ENCODE results near the gene GRAMD1A. TPM values are rescaled to one million over a fixed set of nuclear protein-coding genes. Genes with fewer than 3 reads are reported as not detected.

Gene GRAMD1A
- total RNA-seq, 1 donor from 2014 or later: 67.4 TPM

DNA sequence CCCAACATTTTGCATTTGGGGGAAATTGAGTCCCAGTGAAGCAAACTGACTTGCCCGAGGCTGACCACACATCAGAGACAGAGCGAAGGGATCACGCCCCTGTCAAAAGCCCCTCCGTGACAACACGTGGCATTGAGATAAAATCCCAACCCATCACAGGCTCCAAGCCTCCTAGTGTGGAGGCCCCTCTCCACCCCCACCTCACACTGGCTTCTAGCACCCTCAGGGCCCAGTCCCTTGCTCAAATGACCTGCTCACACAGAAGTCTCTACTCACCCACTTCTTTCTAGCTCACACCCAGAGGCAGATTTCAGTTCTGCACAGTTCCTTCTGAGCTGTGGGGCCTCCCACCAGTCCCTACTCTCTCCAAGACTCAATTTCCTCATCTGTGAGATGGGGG lies 51.7 kb downstream of the GRAMD1A start:
- no peak overlapping the region for H3K4me3 Mint-ChIP-seq (ENCODE audit: unreplicated experiment)

DNA sequence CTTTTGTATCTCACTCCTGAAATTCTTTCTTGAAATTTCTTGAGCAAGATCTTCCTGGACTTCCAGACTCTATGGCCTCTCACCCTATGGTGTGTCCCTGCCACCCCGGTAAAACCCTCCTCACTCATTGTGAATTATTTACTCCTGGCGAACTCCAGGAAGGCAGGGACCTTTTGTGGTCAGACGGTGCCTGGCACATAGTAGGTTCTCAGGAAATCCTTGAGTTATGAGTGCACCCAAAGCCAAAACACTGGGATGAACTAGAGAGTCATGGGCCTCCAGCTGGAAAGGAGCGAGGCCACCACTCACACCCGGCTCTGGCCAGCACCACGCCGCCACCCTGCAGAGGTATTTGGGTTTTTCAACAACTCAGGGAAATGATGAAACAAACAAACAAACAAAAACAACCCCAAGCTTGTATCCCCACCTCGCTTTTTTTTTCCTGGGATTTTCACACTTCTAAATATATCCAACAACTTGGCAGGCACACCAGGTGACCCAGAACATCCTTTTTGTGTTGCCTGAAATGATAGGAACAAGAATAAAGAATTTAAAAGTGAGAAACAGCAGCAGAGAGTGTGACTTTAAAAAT lies 52.6 kb downstream of the GRAMD1A start:
- peaks cover 22% of the 10 kb centered on the region for H3K27me3 Mint-ChIP-seq (ENCODE audit: low read depth, unreplicated experiment)
- TF ChIP-seq EZH2 (IDR thresholded peaks at IDR 0.05; ENCODE audit: insufficient read depth, low read length): no peak
- TF ChIP-seq, protein P1, sequence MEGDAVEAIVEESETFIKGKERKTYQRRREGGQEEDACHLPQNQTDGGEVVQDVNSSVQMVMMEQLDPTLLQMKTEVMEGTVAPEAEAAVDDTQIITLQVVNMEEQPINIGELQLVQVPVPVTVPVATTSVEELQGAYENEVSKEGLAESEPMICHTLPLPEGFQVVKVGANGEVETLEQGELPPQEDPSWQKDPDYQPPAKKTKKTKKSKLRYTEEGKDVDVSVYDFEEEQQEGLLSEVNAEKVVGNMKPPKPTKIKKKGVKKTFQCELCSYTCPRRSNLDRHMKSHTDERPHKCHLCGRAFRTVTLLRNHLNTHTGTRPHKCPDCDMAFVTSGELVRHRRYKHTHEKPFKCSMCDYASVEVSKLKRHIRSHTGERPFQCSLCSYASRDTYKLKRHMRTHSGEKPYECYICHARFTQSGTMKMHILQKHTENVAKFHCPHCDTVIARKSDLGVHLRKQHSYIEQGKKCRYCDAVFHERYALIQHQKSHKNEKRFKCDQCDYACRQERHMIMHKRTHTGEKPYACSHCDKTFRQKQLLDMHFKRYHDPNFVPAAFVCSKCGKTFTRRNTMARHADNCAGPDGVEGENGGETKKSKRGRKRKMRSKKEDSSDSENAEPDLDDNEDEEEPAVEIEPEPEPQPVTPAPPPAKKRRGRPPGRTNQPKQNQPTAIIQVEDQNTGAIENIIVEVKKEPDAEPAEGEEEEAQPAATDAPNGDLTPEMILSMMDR (IDR thresholded peaks at IDR 0.05; ENCODE audit: insufficient read depth, low read depth, low read length): no peak
- no peaks in the 10 kb centered on the region for H3K9me3 Mint-ChIP-seq (ENCODE audit: unreplicated experiment)
- Histone ChIP-seq H2AFZ (ENCODE audit: low read depth, low read length) (no peak overlapping the region), H4K20me1 (ENCODE audit: insufficient read depth, low read length) (no peaks in the 10 kb centered on the region), H3K36me3 (ENCODE audit: insufficient read depth, low read length) (no peaks in the 10 kb centered on the region), H3K9ac (ENCODE audit: low read length) (no peak overlapping the region), H3K27me3 (ENCODE audit: insufficient read depth, low read length) (peaks cover 12% of the 10 kb centered on the region), H3K27ac (ENCODE audit: low read depth, low read length) (no peak overlapping the region), H3K4me2 (ENCODE audit: low read length) (no peak overlapping the region), H3K4me3 (ENCODE audit: insufficient read depth, low read depth, low read length) (no peak overlapping the region), H3K79me2 (ENCODE audit: insufficient read depth, low read length) (no peaks in the 10 kb centered on the region), H3K9me3 (ENCODE audit: insufficient read depth, low read depth, low read length) (no peaks in the 10 kb centered on the region), H3K4me1 (ENCODE audit: insufficient read depth, low read length) (no peaks in the 10 kb centered on the region)
- H3K36me3 Mint-ChIP-seq (ENCODE audit: low read depth, unreplicated experiment): peaks cover 2% of the 10 kb centered on the region
- H3K4me3 Mint-ChIP-seq (ENCODE audit: unreplicated experiment): no peak overlapping the region
- H3K27ac Mint-ChIP-seq (ENCODE audit: unreplicated experiment): no peak overlapping the region
- DNase-seq (ENCODE audit: low read depth): no peak
- FAIRE-seq: no peak
- peaks cover 3% of the 10 kb centered on the region for H3K4me1 Mint-ChIP-seq (ENCODE audit: low read depth, unreplicated experiment)

More for the DNA sequence above, 51.7 kb downstream of the GRAMD1A start:
- Histone ChIP-seq H3K27ac (ENCODE audit: low read depth, low read length) (no peak overlapping the region), H3K36me3 (ENCODE audit: insufficient read depth, low read length) (no peaks in the 10 kb centered on the region), H3K9ac (ENCODE audit: low read length) (no peak overlapping the region), H4K20me1 (ENCODE audit: insufficient read depth, low read length) (no peaks in the 10 kb centered on the region), H3K9me3 (ENCODE audit: insufficient read depth, low read depth, low read length) (no peaks in the 10 kb centered on the region), H2AFZ (ENCODE audit: low read depth, low read length) (no peak overlapping the region), H3K4me1 (ENCODE audit: insufficient read depth, low read length) (no peaks in the 10 kb centered on the region), H3K79me2 (ENCODE audit: insufficient read depth, low read length) (no peaks in the 10 kb centered on the region), H3K4me3 (ENCODE audit: insufficient read depth, low read depth, low read length) (no peak overlapping the region), H3K27me3 (ENCODE audit: insufficient read depth, low read length) (peaks cover 11% of the 10 kb centered on the region), H3K4me2 (ENCODE audit: low read length) (no peak overlapping the region)
- Mint-ChIP-seq H3K36me3 (ENCODE audit: low read depth, unreplicated experiment) (peaks cover 2% of the 10 kb centered on the region), H3K9me3 (ENCODE audit: unreplicated experiment) (no peaks in the 10 kb centered on the region), H3K4me1 (ENCODE audit: low read depth, unreplicated experiment) (peaks cover 3% of the 10 kb centered on the region), H3K27ac (ENCODE audit: unreplicated experiment) (no peak overlapping the region), H3K27me3 (ENCODE audit: low read depth, unreplicated experiment) (peaks cover 24% of the 10 kb centered on the region)
- DNase-seq (ENCODE audit: low read depth) (no peak), FAIRE-seq (no peak)
- TF ChIP-seq, protein P1 (IDR thresholded peaks at IDR 0.05; ENCODE audit: insufficient read depth, low read depth, low read length): no peak
- TF ChIP-seq EZH2 (IDR thresholded peaks at IDR 0.05; ENCODE audit: insufficient read depth, low read length): no peak

DNA sequence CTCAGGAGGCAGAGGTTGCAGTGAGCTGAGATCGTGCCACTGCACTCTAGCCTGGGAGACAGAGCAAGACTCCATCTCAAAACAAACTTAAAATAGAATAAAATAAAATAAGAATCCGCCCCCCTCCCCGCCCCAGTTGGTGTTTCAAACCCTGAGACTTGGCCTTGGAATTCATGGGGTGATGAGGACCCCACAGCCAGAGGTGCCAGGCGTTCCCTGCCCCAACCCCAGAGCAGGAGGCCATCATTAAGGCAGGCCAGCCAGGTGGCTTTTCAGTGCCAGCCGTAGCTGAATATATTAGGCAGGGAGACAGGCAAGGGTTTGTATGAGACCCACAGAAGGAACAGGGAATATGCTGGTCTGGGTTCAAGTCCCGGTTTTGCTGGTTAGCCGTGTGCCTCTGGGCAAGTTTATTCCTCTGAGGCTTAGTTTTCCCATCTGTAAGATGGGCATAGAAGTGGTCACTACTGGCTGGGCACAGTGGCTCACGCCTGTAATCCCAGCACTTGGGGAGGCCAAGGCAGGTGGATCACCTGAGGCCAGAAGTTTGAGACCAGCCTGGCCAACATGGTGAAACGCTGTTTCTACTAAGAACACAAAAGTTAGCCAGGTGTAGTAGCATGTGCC lies 53.7 kb downstream of the GRAMD1A start:
- H3K4me2 ChIP-seq (ENCODE audit: low read length): no peak overlapping the region
- DNase-seq (ENCODE audit: low read depth) (no peak), FAIRE-seq (no peak)
- peaks cover 2% of the 10 kb centered on the region for H3K36me3 Mint-ChIP-seq (ENCODE audit: low read depth, unreplicated experiment)
- peaks cover 3% of the 10 kb centered on the region for H3K4me1 Mint-ChIP-seq (ENCODE audit: low read depth, unreplicated experiment)
- H3K4me3 ChIP-seq (ENCODE audit: insufficient read depth, low read depth, low read length): no peak overlapping the region
- TF ChIP-seq, protein P1 (IDR thresholded peaks at IDR 0.05; ENCODE audit: insufficient read depth, low read depth, low read length): no peak
- no peak for TF ChIP-seq EZH2 (IDR thresholded peaks at IDR 0.05; ENCODE audit: insufficient read depth, low read length)
- H3K9me3 ChIP-seq (ENCODE audit: insufficient read depth, low read depth, low read length): no peaks in the 10 kb centered on the region
- H3K27ac Mint-ChIP-seq (ENCODE audit: unreplicated experiment): no peak overlapping the region
- H3K4me1 ChIP-seq (ENCODE audit: insufficient read depth, low read length): no peaks in the 10 kb centered on the region
- H3K36me3 ChIP-seq (ENCODE audit: insufficient read depth, low read length): no peaks in the 10 kb centered on the region
- H3K27me3 ChIP-seq (ENCODE audit: insufficient read depth, low read length): peaks cover 12% of the 10 kb centered on the region
- peaks cover 20% of the 10 kb centered on the region for H3K27me3 Mint-ChIP-seq (ENCODE audit: low read depth, unreplicated experiment)
- H3K27ac ChIP-seq (ENCODE audit: low read depth, low read length): no peak overlapping the region
- no peak overlapping the region for H2AFZ ChIP-seq (ENCODE audit: low read depth, low read length)
- no peaks in the 10 kb centered on the region for H3K79me2 ChIP-seq (ENCODE audit: insufficient read depth, low read length)
- no peaks in the 10 kb centered on the region for H3K9me3 Mint-ChIP-seq (ENCODE audit: unreplicated experiment)
- no peak overlapping the region for H3K4me3 Mint-ChIP-seq (ENCODE audit: unreplicated experiment)
- H3K9ac ChIP-seq (ENCODE audit: low read length): no peak overlapping the region
- H4K20me1 ChIP-seq (ENCODE audit: insufficient read depth, low read length): no peaks in the 10 kb centered on the region

Data from astrocyte (in vitro differentiated cells and primary cell).